HG03159 (cell line): ENCODE results near the gene ASIC2.

Experiments used
- ATAC-seq: cut with Tn5 transposase; IDR thresholded peaks from one replicate; pipeline ENCODE4 v1.9.1; 2021; ENCODE audit warnings: mild to moderate bottlenecking, moderate library complexity; ENCODE audit not compliant: unreplicated experiment

ASIC2 gene

DNA sequence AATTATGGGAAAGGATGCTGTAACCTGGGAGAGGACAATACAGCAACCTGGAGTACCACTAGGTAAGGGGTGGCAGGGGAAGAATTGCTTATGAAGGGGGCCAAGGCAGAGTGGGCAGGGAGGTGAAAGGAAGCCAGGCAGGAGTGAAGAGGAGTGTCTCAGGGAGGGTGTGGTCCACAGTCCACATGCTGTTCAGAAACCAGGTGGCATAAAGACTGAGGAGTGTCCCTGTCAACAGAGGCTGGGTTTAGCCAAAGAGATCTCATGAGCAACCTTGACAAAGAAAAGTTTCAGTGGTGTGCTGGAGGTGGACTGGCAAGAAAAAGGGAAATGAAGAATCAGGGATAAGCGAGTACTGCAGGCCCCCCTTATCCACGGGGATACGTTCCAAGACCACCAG is 213.0 kb downstream of the ASIC2 start:
- ATAC-seq = no peak

DNA sequence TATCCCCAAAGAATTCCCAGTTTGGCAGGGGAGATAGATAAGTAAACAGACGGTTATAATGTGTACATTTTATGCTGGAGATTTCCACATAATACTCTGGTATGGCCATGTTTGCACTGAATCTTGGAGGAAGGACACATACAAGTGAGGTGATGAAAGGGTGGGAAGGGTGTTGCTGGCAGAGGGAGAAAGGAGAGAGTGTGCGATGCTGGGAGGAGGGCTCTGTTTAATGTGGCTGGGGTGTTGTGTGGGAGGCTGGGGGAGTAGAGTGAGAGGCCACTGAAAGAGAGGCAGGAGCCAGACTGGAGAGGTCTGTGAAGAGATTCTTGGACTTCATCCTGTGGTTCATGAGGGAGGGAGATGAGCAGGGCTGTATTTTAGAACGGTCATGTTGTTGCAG is 213.9 kb downstream of the ASIC2 start:
- no peak for ATAC-seq

DNA sequence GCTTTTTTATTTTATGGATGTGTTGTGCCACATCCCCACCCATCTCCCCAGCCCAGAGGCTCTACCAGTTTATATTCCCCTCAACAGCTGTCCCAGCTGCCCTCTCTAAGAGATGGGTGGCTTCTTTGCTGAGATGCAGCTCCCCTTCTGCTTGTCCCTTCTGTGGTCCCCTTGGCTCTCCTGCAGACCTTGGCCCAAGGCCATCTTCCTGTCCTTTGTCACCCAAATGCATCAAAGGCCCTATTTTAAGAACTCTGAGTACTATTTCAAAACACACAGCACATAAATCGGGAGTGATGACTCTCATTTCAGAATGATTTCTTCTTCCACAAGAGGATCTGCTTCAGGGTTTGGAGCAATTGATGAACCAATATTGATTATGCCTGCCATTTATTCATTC is 216.1 kb downstream of the ASIC2 start:
- no peak for ATAC-seq

DNA sequence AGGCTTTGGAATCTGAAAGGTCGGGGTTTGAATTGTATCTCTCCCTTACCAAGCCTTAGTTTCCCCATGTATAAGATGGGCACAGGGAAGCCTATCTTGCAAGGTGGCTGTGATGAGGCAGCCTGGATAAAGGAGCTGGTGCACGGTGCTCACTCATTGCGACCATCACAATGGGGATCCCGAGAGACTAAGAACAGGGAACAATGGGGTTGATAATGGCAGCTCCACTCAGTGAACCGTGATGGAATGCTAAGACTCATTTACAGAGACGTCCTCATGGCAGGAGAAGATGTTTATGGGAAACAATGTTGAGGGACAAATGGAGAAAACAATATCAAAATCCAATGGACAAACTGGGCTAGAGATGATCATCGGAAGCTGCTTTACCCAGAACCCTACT is 219.7 kb downstream of the ASIC2 start:
- no peak for ATAC-seq

DNA sequence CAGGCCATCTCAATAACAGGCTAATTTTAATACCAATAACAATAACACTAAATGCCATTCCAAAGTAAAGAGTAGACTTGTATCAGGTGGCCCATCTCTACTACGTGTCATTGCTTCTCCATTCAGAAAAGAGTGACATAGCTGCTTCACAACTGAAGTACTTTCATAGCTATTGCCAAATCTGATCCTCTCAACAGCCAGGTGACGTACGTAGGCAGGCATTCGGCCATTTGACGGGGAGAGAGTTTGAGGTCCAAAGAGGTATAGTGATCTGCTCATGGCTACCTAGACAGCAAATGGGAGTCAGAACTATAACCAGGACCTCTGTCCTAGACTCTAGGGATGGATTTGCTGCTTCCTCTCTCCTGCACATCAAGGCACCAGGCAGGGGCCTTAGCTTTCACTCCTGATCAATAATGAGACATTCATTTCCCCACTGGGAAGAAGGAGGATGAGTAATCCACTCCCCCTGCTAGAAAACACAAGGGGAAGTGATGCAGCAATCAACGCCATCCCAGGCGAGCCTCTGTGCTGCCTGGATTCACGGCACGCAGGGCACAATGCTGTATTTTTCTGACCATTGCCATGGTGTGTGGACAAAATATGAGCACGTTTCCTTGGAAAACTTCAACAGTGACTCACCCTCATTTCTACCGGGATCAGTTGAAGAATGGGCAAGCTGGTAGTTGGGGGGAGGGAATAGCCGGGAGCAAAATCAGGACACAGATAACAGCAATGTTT is 220.5 kb downstream of the ASIC2 start:
- ATAC-seq = no peak

DNA sequence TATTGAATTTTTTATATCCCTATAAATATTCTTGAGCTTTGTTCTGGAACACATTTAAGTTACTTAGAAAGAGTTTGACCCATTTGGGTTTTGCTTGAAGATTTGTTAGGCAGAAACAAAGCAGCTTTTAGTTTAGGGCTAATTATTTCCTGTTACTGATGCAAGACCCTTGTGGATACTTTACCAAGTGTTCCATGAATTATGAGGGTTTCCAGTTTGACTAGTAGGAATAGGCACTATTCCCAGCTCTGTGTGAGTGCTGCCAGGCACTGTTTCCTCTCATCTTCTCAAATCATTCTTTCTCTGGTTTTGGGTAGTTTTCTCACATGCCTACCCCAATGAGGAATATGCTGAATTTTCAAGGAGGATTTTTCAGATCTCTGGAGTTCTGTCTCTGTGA is 221.4 kb downstream of the ASIC2 start:
- no peak for ATAC-seq

DNA sequence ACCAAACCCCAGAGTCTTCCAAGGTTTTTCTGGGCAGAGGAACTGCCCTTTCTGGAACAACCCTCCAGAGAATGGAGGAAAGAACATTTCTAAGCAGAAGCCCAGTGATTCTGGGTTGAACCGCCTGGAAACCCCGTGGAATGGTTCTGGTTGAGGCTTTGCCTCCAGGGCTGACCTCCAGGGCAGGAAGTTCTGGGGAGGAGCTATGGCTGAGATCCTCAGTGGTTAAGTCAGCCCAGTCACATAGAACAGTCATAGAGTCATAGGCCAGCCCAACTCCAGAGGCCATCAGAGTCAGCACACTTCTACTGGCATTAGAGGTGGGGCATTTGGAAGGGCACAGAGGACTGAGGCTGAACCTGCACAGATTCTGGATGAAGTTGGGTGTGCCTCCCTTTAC is 235.5 kb downstream of the ASIC2 start:
- ATAC-seq = no peak

DNA sequence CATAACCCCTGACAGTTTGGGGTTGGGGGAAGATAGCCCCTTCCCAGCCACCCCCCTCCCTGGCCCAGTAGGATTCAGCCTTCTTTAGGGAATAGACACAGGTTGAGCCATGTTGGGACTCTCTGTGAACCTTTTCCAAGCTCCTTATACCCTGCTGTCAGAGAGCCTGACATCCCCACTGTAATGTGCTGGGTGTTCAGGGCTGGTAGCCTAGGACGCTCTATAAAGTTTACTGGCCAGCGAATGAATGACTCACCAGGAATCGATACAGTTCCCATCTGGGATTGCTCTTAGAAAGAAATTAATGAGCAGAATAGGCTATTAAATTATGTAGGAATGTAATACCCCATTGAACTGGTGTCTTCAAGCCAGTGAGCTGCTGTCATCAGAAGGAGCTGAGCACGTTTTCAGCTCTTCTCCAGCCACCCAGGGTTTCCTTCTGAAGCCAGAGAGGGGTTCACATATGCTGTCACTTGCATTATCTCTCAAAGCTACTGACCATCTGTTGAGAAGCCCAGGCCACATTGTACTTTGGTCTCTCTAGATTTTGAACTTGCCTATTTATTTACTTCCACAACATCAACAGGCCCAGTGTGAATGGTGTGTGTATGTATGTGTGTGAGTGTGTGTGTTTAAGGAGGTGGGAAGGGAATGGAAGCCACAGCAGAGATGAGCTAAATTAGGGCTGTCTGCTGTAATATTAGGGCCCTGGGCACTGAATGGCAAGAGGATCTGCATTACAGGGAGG is 236.5 kb downstream of the ASIC2 start:
- no peak for ATAC-seq

DNA sequence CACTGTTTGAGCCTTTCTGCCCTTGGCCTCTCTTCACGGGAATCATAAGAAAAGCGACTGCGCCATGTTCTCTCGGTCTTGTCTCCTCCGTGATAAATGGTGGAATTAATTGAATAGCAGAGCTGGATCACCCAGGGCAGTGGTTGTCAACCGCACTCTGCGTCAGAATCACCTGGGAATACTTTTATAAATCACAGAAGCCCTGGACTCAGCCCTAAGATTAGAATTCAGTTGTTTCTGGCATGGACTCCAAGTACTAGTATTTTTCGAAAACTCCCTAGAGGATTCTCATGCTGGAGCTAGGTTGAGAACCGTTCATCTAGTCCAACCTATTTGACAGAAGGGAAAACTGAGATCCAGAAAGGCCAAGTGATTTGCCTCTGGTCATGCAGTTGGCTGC is 237.3 kb downstream of the ASIC2 start:
- no peak for ATAC-seq

DNA sequence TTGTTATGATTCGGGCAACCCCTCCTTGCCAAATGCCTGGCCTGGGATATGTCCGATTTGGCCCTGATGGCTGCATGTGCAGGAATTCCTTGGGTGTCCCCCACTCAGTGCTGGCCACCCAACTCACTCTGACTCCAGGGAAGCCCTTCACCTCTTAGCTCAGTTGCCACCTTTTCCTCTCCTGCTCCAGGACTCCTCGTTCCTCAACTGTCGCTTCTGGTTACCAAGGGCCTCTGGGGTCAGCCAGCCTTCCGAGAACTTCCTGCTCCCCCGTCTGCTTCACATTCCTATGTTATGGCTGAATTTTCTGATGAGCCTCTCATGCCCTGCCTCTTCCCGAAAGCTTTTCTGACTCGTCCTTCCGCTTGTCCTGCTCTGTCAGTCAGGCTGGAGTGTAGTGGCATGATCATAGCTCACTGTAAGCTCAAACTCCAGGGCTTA is 237.9 kb downstream of the ASIC2 start:
- ATAC-seq = no peak

DNA sequence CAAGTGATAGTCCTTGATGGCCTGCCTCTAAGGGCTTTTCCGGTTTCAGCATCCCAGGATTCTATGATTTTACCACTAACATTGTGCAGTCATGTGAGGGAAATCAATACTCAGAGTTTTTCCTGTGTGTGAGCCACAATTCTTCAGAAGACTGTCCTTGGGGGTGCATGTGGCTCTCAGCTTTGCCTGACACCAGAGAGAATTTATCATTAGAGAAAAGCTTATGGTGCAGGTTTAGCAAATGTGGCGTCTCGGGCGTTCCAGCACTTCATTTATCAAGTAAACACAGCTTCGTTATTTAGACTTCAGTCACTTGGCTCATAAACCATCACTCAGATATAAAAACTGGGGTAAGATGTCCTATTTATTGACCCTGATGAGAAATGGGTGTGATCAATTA is 238.7 kb downstream of the ASIC2 start:
- ATAC-seq = no peak

DNA sequence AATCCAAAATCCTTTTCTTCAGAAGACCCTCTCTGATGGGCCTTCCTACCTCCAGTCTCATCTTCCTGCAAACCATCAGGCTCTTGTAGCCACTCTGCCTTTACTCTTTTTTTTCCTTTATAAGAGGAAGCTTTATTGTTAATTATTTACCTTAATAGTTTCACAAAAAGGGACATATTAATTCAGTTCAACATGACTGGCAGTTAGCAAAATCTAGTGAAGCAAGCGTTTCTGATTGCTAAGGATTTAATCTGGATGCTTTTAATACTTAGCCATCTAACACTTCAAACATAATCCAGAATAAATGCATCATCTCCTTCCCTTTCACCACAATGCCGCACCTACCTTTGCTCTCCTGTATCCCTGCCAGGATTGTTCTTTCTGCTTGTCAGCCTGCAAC is 239.4 kb downstream of the ASIC2 start:
- ATAC-seq = no peak

DNA sequence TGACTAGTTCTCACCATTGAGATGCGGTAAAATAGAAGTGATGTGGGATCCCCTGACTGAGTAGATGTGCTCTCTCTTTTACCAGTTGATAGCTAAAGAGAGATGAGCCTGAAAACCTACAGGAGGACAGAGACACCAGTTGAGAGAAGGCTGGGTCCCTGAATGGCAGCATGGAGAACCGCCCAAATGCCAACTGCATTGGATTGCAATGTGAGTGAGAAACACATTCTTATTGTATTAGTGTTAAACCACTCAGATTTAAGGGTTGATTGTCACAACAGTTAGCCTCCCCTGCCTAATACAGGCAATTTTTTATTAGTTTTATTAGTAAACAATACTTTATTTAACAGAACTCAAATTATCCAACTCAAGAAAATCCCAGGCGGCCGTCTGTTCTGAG is 240.2 kb downstream of the ASIC2 start:
- no peak for ATAC-seq

DNA sequence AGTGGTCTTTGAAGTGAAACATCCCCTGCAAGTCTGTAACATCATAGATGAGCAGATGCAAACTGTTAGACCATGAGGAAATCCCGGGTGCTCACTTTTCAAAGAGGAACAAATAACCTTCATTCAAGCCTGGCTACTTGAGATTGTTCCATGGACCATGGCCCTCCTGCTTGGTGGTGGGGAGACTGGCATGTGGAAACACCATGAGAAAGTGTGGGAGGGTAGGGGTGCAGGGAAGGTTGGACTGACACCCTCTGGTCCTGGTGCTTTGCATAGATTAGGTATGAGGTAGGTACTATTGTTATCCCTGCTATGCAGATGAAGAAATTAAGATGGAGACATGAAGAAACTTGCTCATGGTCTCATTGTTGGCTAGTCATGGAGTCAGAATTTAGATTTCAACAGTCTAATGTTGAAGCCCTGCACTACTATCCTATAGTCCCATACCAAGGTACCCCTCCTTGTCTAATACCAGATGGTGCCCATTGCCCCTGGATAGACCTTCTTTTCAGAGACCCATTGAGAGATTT is 242.4 kb downstream of the ASIC2 start:
- ATAC-seq = no peak

DNA sequence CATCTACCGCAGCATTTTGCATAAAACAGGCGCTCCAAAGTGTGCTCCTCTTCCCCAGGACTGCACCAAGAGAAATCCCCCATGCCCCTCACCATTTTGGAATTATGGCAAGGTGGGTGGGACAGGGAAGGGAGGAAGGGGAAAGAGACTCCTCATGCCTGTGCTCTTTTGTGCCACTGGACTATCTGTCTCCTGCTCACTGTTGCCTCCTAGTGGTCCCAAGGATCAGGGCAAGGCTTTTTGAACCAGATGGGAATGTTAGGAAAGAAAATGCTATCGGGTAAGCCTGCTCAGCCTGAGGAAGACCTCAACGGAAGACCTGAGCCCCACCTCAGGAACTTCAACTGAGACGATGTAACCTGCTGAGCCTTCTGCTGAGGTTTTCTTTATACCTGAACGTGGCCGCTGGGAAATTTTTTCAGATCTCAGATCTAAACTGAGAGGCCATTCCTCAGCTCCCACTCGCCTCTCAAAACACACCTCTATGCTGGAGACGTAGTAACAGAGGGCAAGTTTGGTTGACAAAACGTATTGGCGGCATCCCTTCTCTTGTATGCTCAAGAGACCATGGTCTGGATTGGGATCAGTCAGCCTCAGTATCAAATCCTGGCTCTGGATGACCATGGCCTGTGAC is 243.2 kb downstream of the ASIC2 start:
- ATAC-seq = no peak

DNA sequence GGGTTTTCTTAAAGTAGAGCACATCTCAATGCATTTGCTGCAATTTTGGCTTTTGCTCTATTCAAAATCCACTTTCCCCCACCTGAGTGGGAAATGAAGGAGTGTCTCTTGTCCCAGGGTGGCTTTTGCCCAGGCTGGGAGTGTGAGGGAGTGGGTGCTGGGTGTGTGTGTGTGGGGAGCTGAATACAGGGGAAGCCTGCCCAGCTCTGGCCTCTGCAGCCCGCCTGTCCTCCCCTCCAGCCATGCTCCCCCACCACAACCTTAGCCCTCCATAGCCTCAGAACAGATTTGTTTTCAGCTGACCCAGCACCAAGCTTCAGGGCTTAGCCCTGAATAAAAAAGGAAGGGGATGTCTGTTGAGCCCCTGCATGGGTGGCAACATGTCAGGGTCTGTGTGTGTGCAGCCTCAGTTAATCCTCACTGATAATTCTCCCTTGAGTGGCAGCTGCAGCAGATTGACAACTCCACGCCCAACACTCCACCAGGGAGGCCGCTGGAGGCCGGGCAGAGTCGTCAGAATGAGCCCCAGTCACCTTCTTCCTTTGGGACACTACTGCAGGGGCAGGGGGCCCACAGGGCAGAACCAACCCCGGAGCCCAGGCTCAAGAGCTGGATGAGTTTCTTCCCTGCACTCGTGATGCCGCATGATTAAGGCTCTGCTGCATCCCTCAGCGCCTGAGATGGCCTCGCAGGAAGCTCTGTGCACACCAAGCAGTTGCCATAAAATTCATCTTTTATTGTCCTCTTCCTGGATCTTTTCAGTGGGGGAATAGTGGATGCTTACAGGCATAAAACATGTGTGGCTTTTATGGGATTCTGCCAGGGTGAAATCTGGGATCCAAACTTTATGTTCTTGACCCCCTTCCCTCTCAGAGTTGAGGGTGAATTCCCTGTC is 246.5 kb downstream of the ASIC2 start:
- no peak for ATAC-seq

DNA sequence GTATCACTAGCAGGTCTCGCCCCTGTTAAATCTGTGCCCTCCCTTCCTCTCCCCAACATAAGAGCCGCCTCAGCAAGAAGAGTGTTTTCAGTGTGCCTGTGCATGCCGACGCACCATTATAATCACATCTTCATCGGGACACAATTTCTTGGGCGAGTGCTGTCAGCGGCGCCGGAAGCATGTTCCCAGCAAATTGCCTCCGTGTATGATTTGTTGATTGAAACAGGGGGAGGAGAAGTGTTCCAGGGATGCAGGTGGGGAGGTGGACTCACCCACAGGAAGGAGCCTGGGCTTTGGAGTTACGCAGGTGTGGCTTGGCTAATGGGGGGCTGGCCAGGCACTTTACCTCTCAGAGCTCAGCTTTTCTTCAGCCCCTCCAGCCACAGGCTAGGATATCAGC is 247.9 kb downstream of the ASIC2 start:
- no peak for ATAC-seq

DNA sequence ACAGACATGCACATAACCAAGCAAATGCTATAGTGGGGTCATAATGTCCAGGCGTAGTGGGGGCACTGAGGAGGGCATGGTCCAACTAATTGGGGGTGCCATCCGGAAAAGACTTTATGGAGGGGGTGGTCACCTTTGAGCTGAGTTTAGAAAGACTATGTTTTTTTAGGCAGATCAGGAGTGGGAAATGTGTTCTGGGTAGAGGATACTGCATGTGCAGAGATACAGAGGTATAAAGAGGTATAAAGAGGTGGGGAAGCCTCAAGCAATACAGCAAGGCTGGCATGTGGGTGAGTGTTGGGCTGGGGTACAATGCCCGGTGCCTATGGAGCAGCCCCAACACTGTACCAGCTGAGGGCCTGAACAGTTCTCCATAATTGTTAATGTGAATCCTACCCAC is 248.3 kb downstream of the ASIC2 start:
- ATAC-seq = no peak

DNA sequence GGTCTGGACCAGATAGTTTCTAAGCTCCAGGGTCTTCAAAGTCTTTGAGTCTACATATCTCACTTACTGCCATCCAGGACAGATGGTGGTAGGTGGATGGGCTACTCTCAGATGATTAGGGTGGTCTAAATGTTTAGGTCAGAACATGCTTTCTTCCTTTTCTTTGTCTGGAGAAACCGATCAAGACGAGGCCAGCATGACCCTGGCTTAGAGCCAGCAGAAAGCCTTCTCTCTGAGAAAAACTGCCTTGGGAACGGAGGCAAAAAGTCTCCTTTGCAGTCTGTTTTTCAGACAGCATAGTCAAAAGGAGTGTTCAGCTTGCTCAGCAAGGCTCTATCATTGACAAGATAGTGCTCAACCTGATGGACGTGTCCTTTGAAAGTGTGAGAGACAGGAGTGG is 252.6 kb downstream of the ASIC2 start:
- no peak for ATAC-seq

DNA sequence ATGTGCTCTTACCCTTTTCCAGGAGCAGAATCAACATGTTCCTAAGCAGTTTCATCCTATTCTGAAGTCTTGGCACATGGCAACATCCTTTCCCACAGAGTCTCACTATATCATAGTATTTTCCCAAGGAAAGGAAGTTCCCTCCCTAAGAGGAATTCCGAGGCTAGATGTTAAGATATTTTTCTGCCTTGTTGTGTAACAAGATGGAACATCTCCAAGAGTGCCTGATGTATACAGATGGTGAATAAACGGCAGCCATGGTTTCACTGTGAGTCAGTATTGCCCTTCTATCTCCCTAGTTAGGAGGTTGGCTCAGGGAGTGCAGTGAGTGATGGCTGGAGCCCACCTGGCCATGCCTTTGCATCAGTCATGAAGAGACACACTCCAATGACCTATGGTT is 253.2 kb downstream of the ASIC2 start:
- ATAC-seq = no peak

DNA sequence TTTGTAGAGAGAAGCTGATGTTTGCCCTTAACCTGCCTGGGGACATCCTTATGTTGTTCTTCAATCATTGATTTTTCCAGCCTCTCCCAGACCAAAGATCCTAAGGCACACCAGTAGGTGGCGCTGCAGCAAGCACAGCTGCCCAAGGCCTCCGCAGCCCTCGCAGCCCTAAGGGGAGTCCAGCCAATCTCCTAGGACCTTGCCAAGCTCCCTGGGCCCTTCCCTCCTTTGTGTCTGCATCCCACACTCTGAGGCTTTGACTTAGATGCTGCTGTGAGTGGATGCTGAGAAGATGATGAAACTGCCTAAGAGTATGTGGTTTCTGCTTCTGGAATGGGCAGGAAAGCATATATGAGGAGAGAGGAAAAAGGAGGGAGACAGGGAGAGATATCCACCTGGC is 254.4 kb downstream of the ASIC2 start:
- ATAC-seq = no peak
